HCT116 (cell line): ENCODE results near the gene TMEM121B. TPM values are rescaled to one million over a fixed set of nuclear protein-coding genes. Genes with fewer than 3 reads are reported as not detected.

ENCODE experiments used
- ATAC-seq: fragments of 200-7000 bp; cut with Tn5 transposase; 2 replicates; pipeline ENCODE4 v1.9.1; 2020; ENCODE audit warnings: mild to moderate bottlenecking, moderate library complexity
- BruUV-seq: library from RNA; stranded (reverse); fragments of 400-500 nt; replicated peaks from 2 replicates; lab custom pipeline; 2021; lab: Mats Ljungman, UMichigan
- CTCF ChIA-PET: fragments of 300-600 bp; sonication (Branson Sonifier 250); formaldehyde crosslinking; loops from one replicate; lab custom pipeline; 2021; ENCODE audit warnings: antibody characterized with exemption; lab: Charles Lee
- POLR2A ChIA-PET: fragments of 300-600, 350-600 bp; sonication (Branson Sonifier 250); formaldehyde crosslinking; loops from one replicate; lab custom pipeline; 2021; ENCODE audit warnings: antibody characterized with exemption; lab: Charles Lee
- RAD21 ChIA-PET, 2 experiments: fragments of 300-600 bp; sonication (Branson Sonifier 250); formaldehyde crosslinking; loops; one replicate each; lab custom pipeline; 2023; ENCODE audit warnings: low total read pairs in 2 of 2; ENCODE audit not compliant: uncharacterized antibody in 2 of 2, unreplicated experiment in 2 of 2, low non-redundant PET in 1 of 2; lab: Charles Lee
- DNase-seq: peaks from one replicate; pipeline ENCODE4 v3.0.0-alpha.2; 2010; ENCODE audit warnings: low read depth, low spot score
- H2AFZ ChIP-seq: fragments of 200-600 bp; shearing (Covaris generic), sonication (generic); 2 replicates; pipeline ENCODE4 v1.6.1; 2017; ENCODE audit warnings: low read depth, mixed run types, mixed read lengths, antibody characterized with exemption, low read length; ENCODE audit not compliant: poor library complexity, severe bottlenecking
- H3K27ac ChIP-seq: 2 replicates; pipeline ENCODE4 v1.5.1; 2012; ENCODE audit warnings: low read depth, low read length
- H3K27me3 ChIP-seq: fragments of 200-600 bp; sonication (generic); 2 replicates; pipeline ENCODE4 v1.6.1; 2016; ENCODE audit warnings: mixed run types, low read length, mixed read lengths; ENCODE audit not compliant: insufficient read depth
- H3K36me3 ChIP-seq, 2 experiments: fragments of 200-500 bp in 1 of 2; fragments of 200-600 bp in 1 of 2; sonication (Bioruptor generic) in 1 of 2; sonication (generic) in 1 of 2; 2 replicates each; pipeline versions ENCODE4 v1.5.1 to v1.6.1; 2014 to 2016; ENCODE audit warnings: low read length in 2 of 2, inconsistent platforms in 1 of 2, mixed read lengths in 1 of 2, mixed run types in 1 of 2; ENCODE audit not compliant: insufficient read depth in 2 of 2, control insufficient read depth in 1 of 2
- H3K4me1 ChIP-seq, 2 experiments: fragments of 200-600 bp in 1 of 2; sonication (generic) in 1 of 2; 2 replicates each; pipeline versions ENCODE4 v1.5.1 to v1.6.1; 2012 to 2017; ENCODE audit warnings: low read length in 2 of 2, inconsistent platforms in 1 of 2, mild to moderate bottlenecking in 1 of 2, mixed read lengths in 1 of 2, mixed run types in 1 of 2, moderate library complexity in 1 of 2; ENCODE audit not compliant: insufficient read depth in 2 of 2, control insufficient read depth in 1 of 2
- H3K4me2 ChIP-seq: fragments of 200-600 bp; sonication (generic); 2 replicates; pipeline ENCODE4 v1.6.1; 2017; ENCODE audit warnings: mixed run types, low read length, mixed read lengths
- H3K4me3 ChIP-seq, 2 experiments: fragments of 200-600 bp in 1 of 2; sonication (generic) in 1 of 2; replicated peaks in 1 of 2; 2 replicates each; pipeline ENCODE4 v1.5.1; 2011 to 2016; ENCODE audit warnings: low read length in 2 of 2, control low read depth in 1 of 2, low read depth in 1 of 2, mild to moderate bottlenecking in 1 of 2, mixed read lengths in 1 of 2, mixed run types in 1 of 2
- H3K79me2 ChIP-seq: fragments of 200-600 bp; sonication (generic); 2 replicates; pipeline ENCODE4 v1.6.1; 2017; ENCODE audit warnings: mild to moderate bottlenecking, mixed run types, low read length, moderate library complexity, mixed read lengths; ENCODE audit not compliant: insufficient read depth
- H3K9ac ChIP-seq: fragments of 200-600 bp; sonication (generic); 2 replicates; pipeline ENCODE4 v1.6.1; 2016; ENCODE audit warnings: low read length, mixed read lengths
- H3K9me2 ChIP-seq: fragments of 200-600 bp; sonication (generic), shearing (Covaris generic); 2 replicates; pipeline ENCODE4 v1.6.1; 2017; ENCODE audit warnings: mixed run types, mild to moderate bottlenecking, moderate library complexity; ENCODE audit not compliant: insufficient read depth
- H3K9me3 ChIP-seq, 2 experiments: fragments of 200-500 bp in 1 of 2; fragments of 200-600 bp in 1 of 2; sonication (Bioruptor generic) in 1 of 2; sonication (generic) in 1 of 2; 2 replicates each; pipeline ENCODE4 v1.6.1; 2014 to 2017; ENCODE audit warnings: low read length in 2 of 2, mixed read lengths in 2 of 2, inconsistent platforms in 1 of 2, low read depth in 1 of 2, mild to moderate bottlenecking in 1 of 2, mixed run types in 1 of 2, moderate library complexity in 1 of 2; ENCODE audit not compliant: control insufficient read depth in 1 of 2, insufficient read depth in 1 of 2
- H4K20me1 ChIP-seq: fragments of 200-600 bp; sonication (generic), shearing (Covaris generic); 2 replicates; pipeline ENCODE4 v1.6.1; 2017; ENCODE audit warnings: mixed run types, mild to moderate bottlenecking, moderate library complexity; ENCODE audit not compliant: insufficient read depth
- CBX3 ChIP-seq: IDR thresholded peaks from 2 replicates; pipeline ENCODE4 v1.6.1; 2012; ENCODE audit warnings: low read depth
- FOSL1 ChIP-seq: IDR thresholded peaks from 2 replicates; pipeline ENCODE4 v1.6.1; 2012; ENCODE audit warnings: low read depth
- JUND ChIP-seq: IDR thresholded peaks from 2 replicates; pipeline ENCODE4 v1.6.1; 2012
- POLR2A ChIP-seq: IDR thresholded peaks from 2 replicates; pipeline ENCODE4 v1.7.0; 2011; ENCODE audit warnings: borderline replicate concordance; ENCODE audit not compliant: insufficient read depth, insufficient read length; ENCODE audit errors: extremely low read depth
- SIN3A ChIP-seq: IDR thresholded peaks from 2 replicates; pipeline ENCODE4 v1.6.1; 2012; ENCODE audit warnings: low read depth
- SP1 ChIP-seq: IDR thresholded peaks from 2 replicates; pipeline ENCODE4 v1.6.1; 2012; ENCODE audit warnings: low read depth
- SRF ChIP-seq: IDR thresholded peaks from 2 replicates; pipeline ENCODE4 v1.6.1; 2012; ENCODE audit warnings: low read depth
- TCF7L2 ChIP-seq: IDR thresholded peaks from 2 replicates; pipeline ENCODE4 v1.7.0; 2011; ENCODE audit warnings: borderline replicate concordance, inconsistent platforms; ENCODE audit not compliant: insufficient read depth, insufficient read length; ENCODE audit errors: extremely low read depth
- YY1 ChIP-seq: IDR thresholded peaks from 2 replicates; pipeline ENCODE4 v1.6.1; 2011; ENCODE audit warnings: low read length, low read depth, moderate library complexity, mild to moderate bottlenecking; ENCODE audit not compliant: insufficient replicate concordance; ENCODE audit errors: extremely low read depth
- ZNF274 ChIP-seq: fragments of 200-500 bp; sonication (Bioruptor generic); IDR thresholded peaks from 2 replicates; pipeline ENCODE4 v1.6.1; 2014; ENCODE audit warnings: mild to moderate bottlenecking, low read depth, low read length, inconsistent platforms
- intact Hi-C: fragments of 100-400 bp; cut with micrococcal nuclease; formaldehyde crosslinking; loops from 2 replicates; pipeline ENCODE4 v1.10.0; 2022
- total RNA-seq: library from RNA; stranded (reverse); gene quantifications from one replicate; pipeline ENCODE4 v1.2.1, GENCODE V29; 2021; ENCODE audit not compliant: unreplicated experiment
- TF ChIP-seq, protein P1 (sequence below): IDR thresholded peaks from 2 replicates; pipeline ENCODE4 v1.6.1; 2011; ENCODE audit warnings: mild to moderate bottlenecking, low read length, moderate library complexity; ENCODE audit not compliant: insufficient replicate concordance; ENCODE audit errors: extremely low read depth
- TF ChIP-seq, protein P2 (sequence below): IDR thresholded peaks from 2 replicates; pipeline ENCODE4 v1.6.1; 2012; ENCODE audit warnings: low read depth
- TF ChIP-seq, protein P3 (sequence below), 3 experiments: fragments of 200-600 bp in 1 of 3; sonication (generic) in 1 of 3; IDR thresholded peaks in 2 of 3; conservative IDR thresholded peaks in 1 of 3; 2 replicates each; pipeline ENCODE4 v1.5.1; 2012 to 2017; ENCODE audit warnings: low read depth in 2 of 3, low read length in 2 of 3, antibody characterized with exemption in 1 of 3, borderline replicate concordance in 1 of 3, control low read depth in 1 of 3, mild to moderate bottlenecking in 1 of 3, mixed read lengths in 1 of 3, mixed run types in 1 of 3, moderate library complexity in 1 of 3; ENCODE audit not compliant: insufficient read depth in 1 of 3

Gene TMEM121B
- total RNA-seq, 1 experiment from 2014 or later: 0.57 TPM

DNA sequence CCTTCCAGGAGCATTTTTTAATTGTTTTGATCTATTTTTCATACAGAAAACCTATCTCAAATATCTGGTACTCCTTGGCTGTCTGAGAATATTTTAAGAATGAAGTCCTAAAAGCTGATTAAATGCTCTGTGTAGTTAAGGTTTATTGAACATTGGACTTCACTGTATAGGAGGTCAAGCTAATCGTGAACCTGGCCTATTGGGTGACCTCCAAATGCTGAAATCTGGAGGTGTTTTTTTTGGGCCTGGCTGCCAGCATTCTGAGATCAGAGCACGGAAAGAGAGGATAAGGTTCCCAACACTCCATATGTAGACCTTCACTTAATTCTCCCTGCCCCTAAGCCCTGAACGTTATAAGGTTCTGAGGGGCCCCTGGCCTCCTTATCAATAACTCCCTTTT lies 28.1 kb downstream of the TMEM121B start:
- peaks cover 43% of the 10 kb centered on the region for H3K79me2 ChIP-seq
- ChIA-PET CTCF (interaction anchor here (0.7 to 1.7 kb wide), 2 partner anchors 79 to 150 kb away, joined by 3 to 4 read pairs; no protein-coding TSS in a partner anchor), RAD21 (no interaction called here), POLR2A (no interaction called here)
- H2AFZ ChIP-seq: no peak overlapping the region
- no peaks in the 10 kb centered on the region for H3K4me1 ChIP-seq
- no TSS peak for BruUV-seq
- H3K27ac ChIP-seq: no peak overlapping the region
- no peaks in the 10 kb centered on the region for H3K9me2 ChIP-seq
- H3K27me3 ChIP-seq: no peaks in the 10 kb centered on the region
- DNase-seq (no peak), ATAC-seq (no peak)
- no peaks in the 10 kb centered on the region for H4K20me1 ChIP-seq
- peaks cover 0 to 2% of the 10 kb centered on the region in 2 experiments; a peak in 1 of 4 replicates for H3K36me3 ChIP-seq
- no peak overlapping the region for H3K9ac ChIP-seq
- no peak overlapping the region for H3K4me2 ChIP-seq
- H3K9me3 ChIP-seq: no peaks in the 10 kb centered on the region
- TF ChIP-seq ZNF274 (no peak), YY1 (no peak), JUND (no peak), SRF (no peak), POLR2A (no peak), SIN3A (no peak), TCF7L2 (no peak), CBX3 (no peak), FOSL1 (no peak), SP1 (no peak)
- TF ChIP-seq, protein P1, sequence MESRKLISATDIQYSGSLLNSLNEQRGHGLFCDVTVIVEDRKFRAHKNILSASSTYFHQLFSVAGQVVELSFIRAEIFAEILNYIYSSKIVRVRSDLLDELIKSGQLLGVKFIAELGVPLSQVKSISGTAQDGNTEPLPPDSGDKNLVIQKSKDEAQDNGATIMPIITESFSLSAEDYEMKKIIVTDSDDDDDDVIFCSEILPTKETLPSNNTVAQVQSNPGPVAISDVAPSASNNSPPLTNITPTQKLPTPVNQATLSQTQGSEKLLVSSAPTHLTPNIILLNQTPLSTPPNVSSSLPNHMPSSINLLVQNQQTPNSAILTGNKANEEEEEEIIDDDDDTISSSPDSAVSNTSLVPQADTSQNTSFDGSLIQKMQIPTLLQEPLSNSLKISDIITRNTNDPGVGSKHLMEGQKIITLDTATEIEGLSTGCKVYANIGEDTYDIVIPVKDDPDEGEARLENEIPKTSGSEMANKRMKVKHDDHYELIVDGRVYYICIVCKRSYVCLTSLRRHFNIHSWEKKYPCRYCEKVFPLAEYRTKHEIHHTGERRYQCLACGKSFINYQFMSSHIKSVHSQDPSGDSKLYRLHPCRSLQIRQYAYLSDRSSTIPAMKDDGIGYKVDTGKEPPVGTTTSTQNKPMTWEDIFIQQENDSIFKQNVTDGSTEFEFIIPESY: no peak
- TF ChIP-seq, protein P2, sequence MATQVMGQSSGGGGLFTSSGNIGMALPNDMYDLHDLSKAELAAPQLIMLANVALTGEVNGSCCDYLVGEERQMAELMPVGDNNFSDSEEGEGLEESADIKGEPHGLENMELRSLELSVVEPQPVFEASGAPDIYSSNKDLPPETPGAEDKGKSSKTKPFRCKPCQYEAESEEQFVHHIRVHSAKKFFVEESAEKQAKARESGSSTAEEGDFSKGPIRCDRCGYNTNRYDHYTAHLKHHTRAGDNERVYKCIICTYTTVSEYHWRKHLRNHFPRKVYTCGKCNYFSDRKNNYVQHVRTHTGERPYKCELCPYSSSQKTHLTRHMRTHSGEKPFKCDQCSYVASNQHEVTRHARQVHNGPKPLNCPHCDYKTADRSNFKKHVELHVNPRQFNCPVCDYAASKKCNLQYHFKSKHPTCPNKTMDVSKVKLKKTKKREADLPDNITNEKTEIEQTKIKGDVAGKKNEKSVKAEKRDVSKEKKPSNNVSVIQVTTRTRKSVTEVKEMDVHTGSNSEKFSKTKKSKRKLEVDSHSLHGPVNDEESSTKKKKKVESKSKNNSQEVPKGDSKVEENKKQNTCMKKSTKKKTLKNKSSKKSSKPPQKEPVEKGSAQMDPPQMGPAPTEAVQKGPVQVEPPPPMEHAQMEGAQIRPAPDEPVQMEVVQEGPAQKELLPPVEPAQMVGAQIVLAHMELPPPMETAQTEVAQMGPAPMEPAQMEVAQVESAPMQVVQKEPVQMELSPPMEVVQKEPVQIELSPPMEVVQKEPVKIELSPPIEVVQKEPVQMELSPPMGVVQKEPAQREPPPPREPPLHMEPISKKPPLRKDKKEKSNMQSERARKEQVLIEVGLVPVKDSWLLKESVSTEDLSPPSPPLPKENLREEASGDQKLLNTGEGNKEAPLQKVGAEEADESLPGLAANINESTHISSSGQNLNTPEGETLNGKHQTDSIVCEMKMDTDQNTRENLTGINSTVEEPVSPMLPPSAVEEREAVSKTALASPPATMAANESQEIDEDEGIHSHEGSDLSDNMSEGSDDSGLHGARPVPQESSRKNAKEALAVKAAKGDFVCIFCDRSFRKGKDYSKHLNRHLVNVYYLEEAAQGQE: no peak
- TF ChIP-seq, protein P3, sequence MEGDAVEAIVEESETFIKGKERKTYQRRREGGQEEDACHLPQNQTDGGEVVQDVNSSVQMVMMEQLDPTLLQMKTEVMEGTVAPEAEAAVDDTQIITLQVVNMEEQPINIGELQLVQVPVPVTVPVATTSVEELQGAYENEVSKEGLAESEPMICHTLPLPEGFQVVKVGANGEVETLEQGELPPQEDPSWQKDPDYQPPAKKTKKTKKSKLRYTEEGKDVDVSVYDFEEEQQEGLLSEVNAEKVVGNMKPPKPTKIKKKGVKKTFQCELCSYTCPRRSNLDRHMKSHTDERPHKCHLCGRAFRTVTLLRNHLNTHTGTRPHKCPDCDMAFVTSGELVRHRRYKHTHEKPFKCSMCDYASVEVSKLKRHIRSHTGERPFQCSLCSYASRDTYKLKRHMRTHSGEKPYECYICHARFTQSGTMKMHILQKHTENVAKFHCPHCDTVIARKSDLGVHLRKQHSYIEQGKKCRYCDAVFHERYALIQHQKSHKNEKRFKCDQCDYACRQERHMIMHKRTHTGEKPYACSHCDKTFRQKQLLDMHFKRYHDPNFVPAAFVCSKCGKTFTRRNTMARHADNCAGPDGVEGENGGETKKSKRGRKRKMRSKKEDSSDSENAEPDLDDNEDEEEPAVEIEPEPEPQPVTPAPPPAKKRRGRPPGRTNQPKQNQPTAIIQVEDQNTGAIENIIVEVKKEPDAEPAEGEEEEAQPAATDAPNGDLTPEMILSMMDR (IDR thresholded peaks at IDR 0.05 in 2 of 3, conservative IDR thresholded peaks at IDR 0.05 in 1 of 3; ENCODE audit: borderline replicate concordance in 1 of 3, insufficient read depth in 1 of 3, low read depth in 2 of 3, low read length in 2 of 3): no peak
- intact Hi-C loops: no loop called here
- H3K4me3 ChIP-seq: no peak overlapping the region
